ENCODE measurements around the gene ATP6V0E2.

The ATP6V0E2 gene

DNA sequence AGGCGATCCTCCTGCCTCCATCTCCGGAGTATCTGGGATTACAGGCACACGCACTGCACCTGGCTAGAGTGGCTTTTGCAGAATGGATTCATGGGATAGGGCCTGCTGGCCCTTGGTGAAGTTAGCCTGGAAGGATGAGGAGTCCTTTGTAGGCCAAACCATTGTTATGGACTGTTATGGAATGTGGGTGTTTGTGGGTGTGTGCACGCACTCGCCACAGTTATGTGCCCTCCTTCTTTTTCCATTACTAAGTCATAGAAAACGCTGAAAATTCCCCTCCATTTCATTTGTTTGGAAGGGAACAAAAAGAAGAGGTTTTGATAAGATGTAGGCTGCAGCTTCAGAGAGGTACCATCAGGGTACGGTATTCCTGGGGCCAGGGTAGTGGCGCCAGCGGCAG, 20.6 kb upstream of the ATP6V0E2 start:
- no peaks in the 10 kb centered on the region for H3K9me3 Mint-ChIP-seq
- H3K27me3 Mint-ChIP-seq = no peaks in the 10 kb centered on the region
- peaks cover 58% of the 10 kb centered on the region for H3K4me1 Mint-ChIP-seq
- H3K36me3 Mint-ChIP-seq = peaks cover 3% of the 10 kb centered on the region
- no peak overlapping the region for H3K4me3 Mint-ChIP-seq
- H3K27ac Mint-ChIP-seq = no peak overlapping the region

- Mint-ChIP-seq H3K9me3 (no peaks in the 10 kb centered on the region), H3K4me1 (peaks cover 60% of the 10 kb centered on the region), H3K27me3 (no peaks in the 10 kb centered on the region), H3K4me3 (peak overlapping the region; percentile 63), H3K27ac (no peak overlapping the region), H3K36me3 (peaks cover 7% of the 10 kb centered on the region)
Measured at GRCh38 chr7:149854611-149855360, 19.0 kb upstream of the ATP6V0E2 start.

DNA sequence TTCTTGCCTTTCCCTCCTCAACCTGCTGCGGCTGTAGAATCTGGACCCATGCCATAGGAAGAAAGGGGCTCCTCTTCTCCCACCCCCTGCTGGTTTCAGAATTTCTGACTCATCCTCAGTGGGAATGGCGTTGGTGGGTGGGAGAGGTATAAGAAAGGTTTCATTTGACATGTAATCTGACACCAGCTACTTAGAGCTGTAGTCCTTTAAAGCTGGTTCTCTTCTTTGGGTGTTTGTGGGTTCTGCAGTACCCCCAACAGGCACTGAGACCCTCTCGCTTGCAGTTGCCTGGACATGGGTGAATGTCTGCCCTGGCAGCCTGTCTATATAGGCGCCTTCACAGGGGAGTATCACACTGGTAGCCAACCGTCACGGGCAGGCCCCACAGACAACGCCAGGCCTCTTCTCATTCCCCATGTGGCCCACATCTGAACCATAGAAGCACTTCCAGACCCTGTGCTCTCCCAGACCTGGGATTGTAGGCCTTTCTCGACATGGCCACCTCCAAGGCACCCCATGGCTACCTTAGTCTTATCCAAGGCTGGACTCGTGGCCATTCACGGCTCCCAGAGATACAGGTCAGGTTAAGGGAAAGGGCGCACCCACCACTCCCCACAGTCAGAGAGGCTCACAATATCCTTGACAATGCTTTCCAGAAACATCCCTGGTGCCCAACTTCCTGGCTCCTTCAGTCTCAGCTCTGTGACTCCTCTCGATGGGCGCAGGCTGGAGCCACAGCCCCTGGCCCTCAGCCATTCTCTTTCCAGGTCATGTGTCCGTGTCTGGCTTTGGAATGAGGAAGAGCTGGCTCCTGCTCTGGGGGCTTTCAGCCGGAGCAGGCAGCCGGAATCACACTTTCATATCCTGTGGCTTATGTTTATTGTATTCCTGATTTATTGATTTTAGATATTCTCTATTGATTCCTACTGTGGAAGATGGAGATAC, 18.1 kb upstream of the ATP6V0E2 start:
- H3K27me3 Mint-ChIP-seq = no peaks in the 10 kb centered on the region
- peaks cover 52% of the 10 kb centered on the region for H3K4me1 Mint-ChIP-seq
- H3K36me3 Mint-ChIP-seq = peaks cover 10% of the 10 kb centered on the region
- H3K9me3 Mint-ChIP-seq = no peaks in the 10 kb centered on the region
- H3K4me3 Mint-ChIP-seq = peak overlapping the region; percentile 63
- peak overlapping the region; percentile 77 for H3K27ac Mint-ChIP-seq

GRCh38 chr7:149856583-149856982, 17.2 kb upstream of the ATP6V0E2 start:
- Mint-ChIP-seq H3K27ac (peak overlapping the region; percentile 83), H3K9me3 (no peaks in the 10 kb centered on the region), H3K36me3 (peaks cover 12% of the 10 kb centered on the region), H3K4me1 (peaks cover 47% of the 10 kb centered on the region), H3K4me3 (peak overlapping the region; percentile 57), H3K27me3 (no peaks in the 10 kb centered on the region)

DNA sequence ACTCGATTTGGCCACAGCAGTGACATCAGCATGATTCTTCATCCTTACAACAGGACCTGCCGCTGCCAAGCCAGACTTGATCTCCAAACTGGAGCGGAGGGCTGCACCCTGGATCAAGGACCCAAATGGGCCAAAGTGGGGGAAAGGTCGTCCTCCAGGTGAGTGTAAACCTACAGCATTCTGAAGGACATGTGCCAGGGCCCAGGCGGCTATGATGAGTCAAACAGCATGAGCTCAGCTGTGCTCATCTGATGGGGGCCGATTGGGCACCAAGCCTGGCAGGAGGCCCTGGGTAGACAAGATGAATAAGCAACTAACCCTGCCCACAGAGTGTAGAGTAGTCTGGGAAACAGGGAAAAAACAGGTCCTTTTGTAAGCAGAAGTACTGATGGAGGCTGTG, 14.4 kb upstream of the ATP6V0E2 start:
- no peak overlapping the region for H3K4me3 Mint-ChIP-seq
- H3K9me3 Mint-ChIP-seq = no peaks in the 10 kb centered on the region
- no peaks in the 10 kb centered on the region for H3K27me3 Mint-ChIP-seq
- H3K27ac Mint-ChIP-seq = no peak overlapping the region
- H3K36me3 Mint-ChIP-seq = peaks cover 10% of the 10 kb centered on the region
- peaks cover 59% of the 10 kb centered on the region for H3K4me1 Mint-ChIP-seq

DNA sequence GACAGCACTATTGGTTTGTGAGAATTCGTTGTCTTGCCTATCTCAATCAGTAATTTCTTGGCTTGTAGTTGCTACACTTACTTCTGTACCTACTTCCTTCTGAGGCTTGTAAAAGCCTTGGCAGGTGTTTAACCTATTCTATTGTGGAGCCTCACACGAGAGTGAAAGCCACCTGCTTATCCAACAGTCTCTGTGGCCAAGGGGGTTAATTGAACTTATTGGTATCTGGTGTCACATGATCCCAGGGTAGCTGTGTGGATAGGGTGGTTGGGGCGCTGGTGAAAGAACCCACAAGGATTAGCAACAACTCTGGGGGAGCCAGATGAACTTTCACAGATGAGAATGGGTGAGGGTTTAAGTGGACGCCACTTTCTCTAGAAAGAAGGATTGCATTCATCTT, 13.9 kb upstream of the ATP6V0E2 start:
- Mint-ChIP-seq H3K4me1 (peaks cover 59% of the 10 kb centered on the region), H3K27me3 (no peaks in the 10 kb centered on the region), H3K9me3 (no peaks in the 10 kb centered on the region), H3K36me3 (peaks cover 10% of the 10 kb centered on the region), H3K4me3 (no peak overlapping the region), H3K27ac (no peak overlapping the region)

DNA sequence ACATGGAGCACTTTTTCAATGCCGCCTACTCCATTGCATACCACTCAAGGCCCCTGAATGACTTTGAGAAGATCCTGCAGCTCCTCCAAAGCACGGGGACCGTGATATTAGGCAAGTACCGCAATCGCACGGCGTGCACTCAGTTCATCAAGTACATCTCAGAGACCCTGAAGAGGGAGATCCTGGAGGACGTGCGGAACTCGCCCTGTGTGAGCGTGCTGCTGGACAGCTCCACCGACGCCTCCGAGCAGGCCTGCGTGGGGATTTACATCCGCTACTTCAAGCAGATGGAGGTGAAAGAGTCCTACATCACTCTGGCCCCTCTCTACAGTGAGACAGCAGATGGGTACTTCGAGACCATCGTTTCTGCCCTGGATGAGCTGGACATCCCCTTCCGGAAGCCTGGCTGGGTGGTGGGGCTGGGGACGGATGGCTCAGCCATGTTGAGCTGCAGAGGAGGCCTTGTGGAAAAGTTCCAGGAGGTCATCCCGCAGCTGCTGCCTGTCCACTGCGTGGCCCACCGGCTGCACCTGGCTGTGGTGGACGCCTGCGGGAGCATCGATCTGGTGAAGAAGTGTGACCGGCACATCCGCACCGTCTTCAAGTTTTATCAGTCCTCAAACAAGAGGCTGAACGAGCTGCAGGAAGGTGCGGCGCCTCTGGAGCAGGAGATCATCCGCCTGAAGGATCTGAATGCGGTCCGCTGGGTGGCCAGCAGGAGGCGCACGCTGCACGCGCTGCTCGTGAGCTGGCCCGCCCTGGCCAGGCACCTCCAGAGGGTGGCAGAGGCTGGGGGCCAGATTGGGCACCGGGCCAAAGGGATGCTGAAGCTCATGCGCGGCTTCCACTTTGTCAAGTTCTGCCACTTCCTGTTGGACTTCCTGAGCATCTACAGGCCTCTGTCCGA, 12.7 kb upstream of the ATP6V0E2 start:
- H3K27ac Mint-ChIP-seq = peak overlapping the region; percentile 10
- peaks cover 59% of the 10 kb centered on the region for H3K4me1 Mint-ChIP-seq
- no peaks in the 10 kb centered on the region for H3K9me3 Mint-ChIP-seq
- no peak overlapping the region for H3K4me3 Mint-ChIP-seq
- peaks cover 10% of the 10 kb centered on the region for H3K36me3 Mint-ChIP-seq
- H3K27me3 Mint-ChIP-seq = no peaks in the 10 kb centered on the region

GRCh38 chr7:149861728-149862045, 12.1 kb upstream of the ATP6V0E2 start:
- Mint-ChIP-seq H3K4me3 (no peak overlapping the region), H3K4me1 (peaks cover 59% of the 10 kb centered on the region), H3K27me3 (no peaks in the 10 kb centered on the region)

GRCh38 chr7:149862156-149862555, 11.6 kb upstream of the ATP6V0E2 start:
- Mint-ChIP-seq H3K9me3 (no peaks in the 10 kb centered on the region), H3K4me3 (no peak overlapping the region), H3K27ac (no peak overlapping the region), H3K27me3 (no peaks in the 10 kb centered on the region), H3K4me1 (peaks cover 59% of the 10 kb centered on the region), H3K36me3 (peaks cover 10% of the 10 kb centered on the region)

More at GRCh38 chr7:149861728-149862045, 12.1 kb upstream of the ATP6V0E2 start:
- Mint-ChIP-seq H3K36me3 (peaks cover 10% of the 10 kb centered on the region), H3K27ac (no peak overlapping the region), H3K9me3 (no peaks in the 10 kb centered on the region)

GRCh38 chr7:149863500-149863899, 10.3 kb upstream of the ATP6V0E2 start:
- Mint-ChIP-seq H3K9me3 (no peaks in the 10 kb centered on the region), H3K27me3 (no peaks in the 10 kb centered on the region), H3K27ac (peak overlapping the region; percentile 30), H3K4me1 (peaks cover 59% of the 10 kb centered on the region), H3K4me3 (no peak overlapping the region), H3K36me3 (peaks cover 10% of the 10 kb centered on the region)

DNA sequence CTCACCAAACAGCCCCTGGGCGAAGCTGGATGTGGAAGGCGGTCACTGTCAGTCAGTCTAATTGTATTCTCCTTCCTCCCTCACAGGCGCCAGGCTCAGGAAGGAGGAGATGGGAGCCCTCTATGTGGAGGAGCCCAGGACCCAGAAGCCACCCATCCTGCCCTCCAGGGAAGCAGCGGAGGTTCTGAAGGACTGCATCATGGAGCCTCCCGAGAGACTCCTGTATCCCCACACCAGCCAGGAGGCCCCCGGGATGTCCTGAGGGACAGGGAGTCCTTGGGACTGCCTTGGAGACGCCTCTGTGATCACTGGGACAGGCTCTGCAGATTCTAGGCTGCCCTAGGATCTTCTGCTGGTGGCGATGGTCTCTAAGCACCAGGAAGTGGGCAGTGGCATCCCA, 9.7 kb upstream of the ATP6V0E2 start:
- Mint-ChIP-seq H3K4me3 (peak overlapping the region; percentile 19), H3K27ac (peak overlapping the region; percentile 30), H3K9me3 (no peaks in the 10 kb centered on the region), H3K36me3 (peaks cover 9% of the 10 kb centered on the region), H3K4me1 (peaks cover 63% of the 10 kb centered on the region), H3K27me3 (no peaks in the 10 kb centered on the region)

DNA sequence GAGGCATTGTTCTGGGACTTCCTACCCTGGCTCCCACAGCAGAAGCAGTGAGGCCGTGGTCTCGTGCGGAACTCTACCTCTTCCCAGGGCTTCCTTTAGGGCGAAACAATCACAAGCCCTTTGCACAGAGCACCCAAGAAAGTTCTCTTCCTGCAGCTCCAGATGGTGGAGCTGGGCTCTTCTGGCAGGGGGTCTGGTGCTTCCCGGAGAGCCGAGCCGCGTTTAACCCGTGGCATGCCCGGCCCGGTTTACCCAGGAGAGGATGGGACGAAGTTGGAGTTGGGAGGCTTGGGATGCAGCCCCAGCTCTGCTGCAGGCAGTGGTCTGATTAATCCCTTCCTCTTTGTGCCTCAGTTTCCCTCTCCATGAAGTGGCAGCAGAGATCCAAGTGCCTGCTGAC, 9.0 kb upstream of the ATP6V0E2 start:
- Mint-ChIP-seq H3K27ac (peak overlapping the region; percentile 94), H3K4me1 (peaks cover 70% of the 10 kb centered on the region), H3K9me3 (no peaks in the 10 kb centered on the region), H3K27me3 (no peaks in the 10 kb centered on the region), H3K4me3 (no peak overlapping the region), H3K36me3 (peaks cover 5% of the 10 kb centered on the region)

GRCh38 chr7:149865437-149865836, 8.3 kb upstream of the ATP6V0E2 start:
- peak overlapping the region; percentile 94 for H3K27ac Mint-ChIP-seq
- peak overlapping the region; percentile 15 for H3K4me3 Mint-ChIP-seq
- peaks cover 3% of the 10 kb centered on the region for H3K36me3 Mint-ChIP-seq
- H3K9me3 Mint-ChIP-seq = no peaks in the 10 kb centered on the region
- peaks cover 77% of the 10 kb centered on the region for H3K4me1 Mint-ChIP-seq
- no peaks in the 10 kb centered on the region for H3K27me3 Mint-ChIP-seq

GRCh38 chr7:149866139-149866778, 7.5 kb upstream of the ATP6V0E2 start:
- no peaks in the 10 kb centered on the region for H3K36me3 Mint-ChIP-seq
- peak overlapping the region; percentile 61 for H3K4me3 Mint-ChIP-seq
- H3K27ac Mint-ChIP-seq = peak overlapping the region; percentile 94
- H3K27me3 Mint-ChIP-seq = no peaks in the 10 kb centered on the region
- peaks cover 85% of the 10 kb centered on the region for H3K4me1 Mint-ChIP-seq
- H3K9me3 Mint-ChIP-seq = no peaks in the 10 kb centered on the region

Measured in activated naive CD4-positive, alpha-beta T cell treated with anti-CD3 and anti-CD28 coated beads, Interleukin-2, amount 50 U/mL, for 24 hours (primary cell).